OCI-LY7 (cell line): ENCODE results near the gene C22orf31. TPM values are rescaled to one million over a fixed set of nuclear protein-coding genes. Genes with fewer than 3 reads are reported as not detected.

Source experiments
- BruUV-seq: library from RNA; stranded (reverse); fragments of 400-500 nt; replicated peaks from 2 replicates; lab custom pipeline; 2021; lab: Mats Ljungman, UMichigan
- CTCF ChIA-PET: fragments of 300-600 bp; sonication (Branson Sonifier 250); formaldehyde crosslinking; loops from one replicate; lab custom pipeline; 2022; ENCODE audit warnings: antibody characterized with exemption; ENCODE audit not compliant: unreplicated experiment; lab: Charles Lee
- POLR2A ChIA-PET: fragments of 300-600 bp; sonication (Branson Sonifier 250); formaldehyde crosslinking; loops from one replicate; lab custom pipeline; 2022; ENCODE audit warnings: antibody characterized with exemption; lab: Charles Lee
- DNase-seq: peaks from one replicate; pipeline ENCODE4 v3.0.0-alpha.2; 2015; ENCODE audit warnings: low spot score
- H2AFZ ChIP-seq: fragments of 200-600 bp; sonication (generic), shearing (Covaris generic); 2 replicates; pipeline ENCODE4 v1.6.1; 2014; ENCODE audit warnings: mild to moderate bottlenecking, antibody characterized with exemption, low read length, moderate library complexity
- H3K27ac ChIP-seq: fragments of 200-600 bp; sonication (generic); 2 replicates; pipeline ENCODE4 v1.5.1; 2014; ENCODE audit warnings: mixed run types, low read depth, mild to moderate bottlenecking, moderate library complexity, low read length, inconsistent platforms; ENCODE audit not compliant: poor library complexity, severe bottlenecking
- H3K36me3 ChIP-seq: fragments of 200-600 bp; sonication (generic); 2 replicates; pipeline ENCODE4 v1.6.1; 2014; ENCODE audit warnings: mild to moderate bottlenecking, antibody characterized with exemption, low read length, moderate library complexity, mixed read lengths; ENCODE audit not compliant: insufficient read depth
- H3K4me1 ChIP-seq: fragments of 200-600 bp; sonication (generic); 2 replicates; pipeline ENCODE4 v1.5.1; 2014; ENCODE audit warnings: mild to moderate bottlenecking, low read length; ENCODE audit not compliant: insufficient read depth, poor library complexity, severe bottlenecking
- H3K4me2 ChIP-seq: fragments of 200-600 bp; sonication (generic); 2 replicates; pipeline ENCODE4 v1.6.1; 2014; ENCODE audit warnings: mild to moderate bottlenecking, low read length
- H3K4me3 ChIP-seq: fragments of 200-600 bp; sonication (generic); 2 replicates; pipeline ENCODE4 v1.5.1; 2014; ENCODE audit warnings: mild to moderate bottlenecking, low read depth, low read length; ENCODE audit not compliant: poor library complexity, severe bottlenecking
- H3K79me2 ChIP-seq: fragments of 200-600 bp; sonication (generic); 2 replicates; pipeline ENCODE4 v1.6.1; 2016; ENCODE audit warnings: low read depth, mild to moderate bottlenecking, low read length, moderate library complexity, mixed read lengths; ENCODE audit not compliant: insufficient read depth
- H3K9me2 ChIP-seq: fragments of 200-600 bp; sonication (generic); 2 replicates; pipeline ENCODE4 v1.6.1; 2016; ENCODE audit warnings: mild to moderate bottlenecking, low read length, mixed read lengths; ENCODE audit not compliant: insufficient read depth
- H3K9me3 ChIP-seq: fragments of 200-600 bp; sonication (generic); 2 replicates; pipeline ENCODE4 v1.6.1; 2014; ENCODE audit warnings: mild to moderate bottlenecking, mixed run types, low read length, mixed read lengths
- H4K20me1 ChIP-seq: fragments of 200-600 bp; sonication (generic); 2 replicates; pipeline ENCODE4 v1.6.1; 2014; ENCODE audit warnings: mild to moderate bottlenecking, antibody characterized with exemption, low read length, moderate library complexity, mixed read lengths; ENCODE audit not compliant: insufficient read depth
- CTCF ChIP-seq: fragments of 200-600 bp; sonication (generic); conservative IDR thresholded peaks from 2 replicates; pipeline ENCODE4 v1.5.1; 2014; ENCODE audit warnings: mild to moderate bottlenecking, antibody characterized with exemption, low read length, moderate library complexity, mixed read lengths
- EZH2phosphoT487 ChIP-seq: fragments of 200-600 bp; sonication (generic); IDR thresholded peaks from 2 replicates; pipeline ENCODE4 v1.6.1; 2018; ENCODE audit warnings: low read depth, borderline replicate concordance, mild to moderate bottlenecking, mixed run types, antibody characterized with exemption, low read length, moderate library complexity, mixed read lengths
- intact Hi-C: fragments of 100-400 bp; cut with micrococcal nuclease; formaldehyde crosslinking; loops from one replicate; pipeline ENCODE4 v1.10.0; 2022; ENCODE audit not compliant: unreplicated experiment
- total RNA-seq, 2 experiments: library from RNA; depleted of rRNA in 1 of 2; stranded (reverse); fragments of >200 nt in 1 of 2; shearing (Covaris generic) in 1 of 2; gene quantifications; 2 replicates each; pipeline ENCODE4 v1.2.3, GENCODE V29; 2014 to 2022

Gene C22orf31
- total RNA-seq, 2 experiments from 2014 or later, result not detected

- no peak for TF ChIP-seq CTCF
- TF ChIP-seq EZH2phosphoT487, result no peak
- Histone ChIP-seq H3K79me2 (no peaks in the 10 kb centered on the region), H4K20me1 (no peaks in the 10 kb centered on the region), H3K4me2 (no peak overlapping the region), H3K9me2 (no peaks in the 10 kb centered on the region), H2AFZ (no peak overlapping the region), H3K4me3 (no peak overlapping the region), H3K27ac (no peak overlapping the region), H3K36me3 (no peaks in the 10 kb centered on the region), H3K9me3 (no peaks in the 10 kb centered on the region), H3K4me1 (no peaks in the 10 kb centered on the region)
- ChIA-PET CTCF (no interaction called here), POLR2A (no interaction called here)
- no peak for DNase-seq
- BruUV-seq, result no TSS peak
- intact Hi-C loops, result no loop called here
Observed at GRCh38 chr22:29031227-29032011, 30.2 kb downstream of the C22orf31 start.

GRCh38 chr22:29030618-29031226 is 30.9 kb downstream of the C22orf31 start:
- H4K20me1 ChIP-seq, result no peaks in the 10 kb centered on the region
- H3K36me3 ChIP-seq, result no peaks in the 10 kb centered on the region
- H3K4me2 ChIP-seq, result no peak overlapping the region
- POLR2A ChIA-PET, result no interaction called here
- CTCF ChIA-PET, result no interaction called here
- H3K79me2 ChIP-seq, result no peaks in the 10 kb centered on the region
- DNase-seq, result no peak
- H3K4me1 ChIP-seq, result no peaks in the 10 kb centered on the region
- no peaks in the 10 kb centered on the region for H3K9me3 ChIP-seq
- intact Hi-C loops, result no loop called here
- H3K9me2 ChIP-seq, result no peaks in the 10 kb centered on the region
- TF ChIP-seq CTCF, result no peak
- no peak overlapping the region for H2AFZ ChIP-seq
- H3K27ac ChIP-seq, result no peak overlapping the region
- no peak overlapping the region for H3K4me3 ChIP-seq
- BruUV-seq, result no TSS peak

- POLR2A ChIA-PET, result no interaction called here
- H3K4me2 ChIP-seq, result no peak overlapping the region
- no TSS peak for BruUV-seq
- H3K9me2 ChIP-seq, result no peaks in the 10 kb centered on the region
- H3K79me2 ChIP-seq, result no peaks in the 10 kb centered on the region
- H2AFZ ChIP-seq, result no peak overlapping the region
- no peaks in the 10 kb centered on the region for H4K20me1 ChIP-seq
- TF ChIP-seq EZH2phosphoT487 (no peak), CTCF (no peak)
- no peaks in the 10 kb centered on the region for H3K9me3 ChIP-seq
- no peak overlapping the region for H3K27ac ChIP-seq
- intact Hi-C loops, result no loop called here
- no peaks in the 10 kb centered on the region for H3K36me3 ChIP-seq
- CTCF ChIA-PET, result no interaction called here
- H3K4me3 ChIP-seq, result no peak overlapping the region
- no peak for DNase-seq
- H3K4me1 ChIP-seq, result no peaks in the 10 kb centered on the region
Observed at GRCh38 chr22:29030016-29030617, 31.5 kb downstream of the C22orf31 start.
